A549 (cell line): ENCODE data around the gene ADK.

ENCODE experiments used
- CEBPB ChIP-seq, 2 experiments: fragments of >200 bp in 1 of 2; sonication (Bioruptor Twin) in 1 of 2; formaldehyde crosslinking in 1 of 2; IDR thresholded peaks; 2 replicates each; pipeline ENCODE4 v1.6.1; 2012 to 2016
- EP300 ChIP-seq, 2 experiments: fragments of >200 bp; sonication (Bioruptor Twin); formaldehyde crosslinking; IDR thresholded peaks; 2 replicates in 1 of 2; 3 replicates in 1 of 2; pipeline ENCODE4 v1.6.1; 2016 to 2017
- ESRRA ChIP-seq: fragments of 150-350 bp; IDR thresholded peaks from 2 replicates; pipeline ENCODE4 v1.6.1; 2014; ENCODE audit warnings: mild to moderate bottlenecking, low read length, borderline replicate concordance
- FOSL2 ChIP-seq, 2 experiments: fragments of 450-650 bp in 1 of 2; fragments of >200 bp in 1 of 2; sonication (Bioruptor Twin) in 1 of 2; formaldehyde crosslinking; IDR thresholded peaks; 2 replicates each; pipeline versions ENCODE4 v1.5.0 to v1.6.1; 2016 to 2020; ENCODE audit warnings: mild to moderate bottlenecking in 1 of 2, moderate library complexity in 1 of 2
- HOXA7 ChIP-seq: fragments of 250-450 bp; sonication (Bioruptor Pico); IDR thresholded peaks from 2 replicates; pipeline ENCODE4 v1.5.0; 2020; ENCODE audit warnings: mild to moderate bottlenecking, moderate library complexity
- NR3C1 ChIP-seq: fragments of >200 bp; sonication (Bioruptor Twin); formaldehyde crosslinking; IDR thresholded peaks from 3 replicates; pipeline ENCODE4 v1.6.1; 2017
- ZFP36 ChIP-seq: fragments of 450-650 bp; IDR thresholded peaks from 2 replicates; pipeline ENCODE4 v1.6.1; 2014; ENCODE audit warnings: borderline replicate concordance; ENCODE audit not compliant: partially characterized antibody
- TF ChIP-seq, protein P1 (sequence below): fragments of >200 bp; sonication (Bioruptor Twin); formaldehyde crosslinking; IDR thresholded peaks from 3 replicates; pipeline ENCODE4 v1.5.1; 2016

DNA sequence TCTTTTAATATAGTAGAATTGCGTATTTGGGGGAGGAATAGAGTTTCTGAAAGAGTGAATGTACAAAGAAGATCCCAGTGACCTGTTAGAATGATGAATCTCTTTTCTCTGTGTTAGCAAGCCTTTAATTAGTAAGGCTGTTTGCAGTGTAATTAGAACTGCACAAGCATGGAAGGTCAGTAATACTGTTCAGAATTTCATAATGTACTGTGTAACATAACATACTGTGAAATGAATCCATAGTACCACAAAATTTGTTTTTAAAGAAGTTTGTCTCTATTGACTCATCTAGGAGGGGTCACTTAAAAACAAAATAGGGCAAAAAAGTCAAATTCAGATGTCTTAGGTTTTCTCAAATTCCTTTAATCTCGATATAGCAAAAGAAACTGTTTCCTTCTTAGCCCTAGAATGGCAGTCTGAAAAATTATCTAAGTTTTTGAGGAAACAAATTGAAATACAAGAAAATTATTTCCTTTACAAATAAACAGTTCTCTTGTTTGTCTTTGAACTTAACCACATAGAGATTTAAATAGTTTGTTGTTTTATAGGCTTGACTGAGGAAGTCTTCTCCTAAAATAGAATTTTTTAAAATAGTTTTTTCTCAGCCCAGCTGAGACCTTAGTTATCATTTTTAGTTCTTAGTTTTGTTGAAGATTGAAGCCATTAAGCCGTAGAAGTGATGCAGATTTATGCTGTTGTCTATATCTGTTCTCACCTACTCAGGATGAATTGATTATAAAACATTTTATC lies 12.5 kb downstream of the ADK start:
- TF ChIP-seq, protein P1, sequence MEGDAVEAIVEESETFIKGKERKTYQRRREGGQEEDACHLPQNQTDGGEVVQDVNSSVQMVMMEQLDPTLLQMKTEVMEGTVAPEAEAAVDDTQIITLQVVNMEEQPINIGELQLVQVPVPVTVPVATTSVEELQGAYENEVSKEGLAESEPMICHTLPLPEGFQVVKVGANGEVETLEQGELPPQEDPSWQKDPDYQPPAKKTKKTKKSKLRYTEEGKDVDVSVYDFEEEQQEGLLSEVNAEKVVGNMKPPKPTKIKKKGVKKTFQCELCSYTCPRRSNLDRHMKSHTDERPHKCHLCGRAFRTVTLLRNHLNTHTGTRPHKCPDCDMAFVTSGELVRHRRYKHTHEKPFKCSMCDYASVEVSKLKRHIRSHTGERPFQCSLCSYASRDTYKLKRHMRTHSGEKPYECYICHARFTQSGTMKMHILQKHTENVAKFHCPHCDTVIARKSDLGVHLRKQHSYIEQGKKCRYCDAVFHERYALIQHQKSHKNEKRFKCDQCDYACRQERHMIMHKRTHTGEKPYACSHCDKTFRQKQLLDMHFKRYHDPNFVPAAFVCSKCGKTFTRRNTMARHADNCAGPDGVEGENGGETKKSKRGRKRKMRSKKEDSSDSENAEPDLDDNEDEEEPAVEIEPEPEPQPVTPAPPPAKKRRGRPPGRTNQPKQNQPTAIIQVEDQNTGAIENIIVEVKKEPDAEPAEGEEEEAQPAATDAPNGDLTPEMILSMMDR, result no peak
- no peak for TF ChIP-seq ZFP36
- TF ChIP-seq ESRRA, result no peak
- TF ChIP-seq CEBPB (IDR thresholded peaks at IDR 0.05), result no peak
- no peak for TF ChIP-seq HOXA7
- TF ChIP-seq EP300 (IDR thresholded peaks at IDR 0.05), result no peak
- no peak for TF ChIP-seq NR3C1
- no peak for TF ChIP-seq FOSL2 (IDR thresholded peaks at IDR 0.05)
- no peak for TF ChIP-seq FOSL2 (CRISPR knock-in tag; IDR thresholded peaks at IDR 0.05)
